ENCODE results near the gene DNLZ. TPM values are rescaled to one million over a fixed set of nuclear protein-coding genes. Genes with fewer than 3 reads are reported as not detected.

DNLZ gene
- total and polyA plus RNA-seq, 7 donors = 8.4 to 41.9 (median 19.7) TPM

DNA sequence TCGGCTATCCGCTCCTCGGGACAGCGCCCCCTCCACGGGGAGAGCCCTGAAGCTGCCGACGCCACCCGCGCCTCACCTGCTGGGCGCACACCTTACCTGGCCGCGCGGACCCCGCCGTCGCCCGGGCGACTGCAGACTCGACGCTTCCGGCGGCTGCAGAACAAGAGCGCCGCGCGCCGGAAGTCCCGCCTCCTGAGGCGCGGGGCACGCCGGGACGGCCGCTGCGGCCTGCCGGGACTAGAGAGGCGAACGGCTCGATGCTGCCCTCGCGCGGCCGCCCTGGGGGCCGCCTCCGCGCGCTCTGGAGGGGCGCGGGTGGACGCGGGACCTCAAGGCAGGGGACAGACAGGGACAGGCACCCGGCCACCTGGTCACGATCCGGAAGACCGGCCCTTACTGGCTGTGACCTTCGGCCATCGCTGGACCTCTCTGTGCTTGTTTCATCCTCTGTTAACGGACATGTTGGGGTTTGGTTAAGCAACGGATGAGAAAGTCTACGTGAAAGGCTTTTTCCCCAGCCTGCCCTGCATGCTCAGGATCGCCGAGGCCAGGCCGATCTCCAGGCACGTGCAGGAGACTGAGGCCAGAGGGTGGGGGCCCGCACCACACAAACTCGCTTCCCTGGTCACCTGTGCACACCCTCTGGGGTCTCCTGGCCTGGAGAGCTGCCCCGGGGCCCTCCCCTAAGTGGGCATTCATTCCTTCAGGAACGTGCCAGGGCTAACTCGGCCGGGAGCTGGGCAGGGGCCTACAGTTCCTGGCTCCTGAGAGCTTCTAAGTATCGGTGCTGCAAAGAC is 36.7 kb upstream of the DNLZ start, which contains the start of gene SNAPC4:
Gene SNAPC4, minus strand, starts transcription at position 133 of the 797 bp plus-strand sequence. CDS start 1,742 bp downstream, outside the sequence.
- H3K27ac ChIP-seq = peak within 1 kb of the TSS; percentile 44 to 76 (median 65)
- H3K4me1 ChIP-seq = peaks cover 0 to 29% (median 21%) of the 10 kb centered on the region in 4 donors
- peak; percentile 91 for DNase-seq
- no peaks in the 10 kb centered on the region for H3K9me3 ChIP-seq
- TF ChIP-seq POLR2AphosphoS5 (IDR thresholded peaks at IDR 0.05) = peak in 3 of 4 donors; percentile 31 to 71 (median 71)
- peak; percentile 12 to 32 for TF ChIP-seq POLR2A (IDR thresholded peaks at IDR 0.05)
- no peak for TF ChIP-seq EP300 (IDR thresholded peaks at IDR 0.05)
- TF ChIP-seq, protein P1, sequence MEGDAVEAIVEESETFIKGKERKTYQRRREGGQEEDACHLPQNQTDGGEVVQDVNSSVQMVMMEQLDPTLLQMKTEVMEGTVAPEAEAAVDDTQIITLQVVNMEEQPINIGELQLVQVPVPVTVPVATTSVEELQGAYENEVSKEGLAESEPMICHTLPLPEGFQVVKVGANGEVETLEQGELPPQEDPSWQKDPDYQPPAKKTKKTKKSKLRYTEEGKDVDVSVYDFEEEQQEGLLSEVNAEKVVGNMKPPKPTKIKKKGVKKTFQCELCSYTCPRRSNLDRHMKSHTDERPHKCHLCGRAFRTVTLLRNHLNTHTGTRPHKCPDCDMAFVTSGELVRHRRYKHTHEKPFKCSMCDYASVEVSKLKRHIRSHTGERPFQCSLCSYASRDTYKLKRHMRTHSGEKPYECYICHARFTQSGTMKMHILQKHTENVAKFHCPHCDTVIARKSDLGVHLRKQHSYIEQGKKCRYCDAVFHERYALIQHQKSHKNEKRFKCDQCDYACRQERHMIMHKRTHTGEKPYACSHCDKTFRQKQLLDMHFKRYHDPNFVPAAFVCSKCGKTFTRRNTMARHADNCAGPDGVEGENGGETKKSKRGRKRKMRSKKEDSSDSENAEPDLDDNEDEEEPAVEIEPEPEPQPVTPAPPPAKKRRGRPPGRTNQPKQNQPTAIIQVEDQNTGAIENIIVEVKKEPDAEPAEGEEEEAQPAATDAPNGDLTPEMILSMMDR (IDR thresholded peaks at IDR 0.05) = peak; percentile 49 to 95 (median 62)
- peak within 1 kb of the TSS; percentile 70 to 99 (median 94) for H3K4me3 ChIP-seq
- H3K27me3 ChIP-seq = no peaks in the 10 kb centered on the region
- H3K36me3 ChIP-seq = peaks cover 6 to 56% (median 18%) of the 10 kb centered on the region in 4 donors
- WGBS, 2 donors = 4 to 7% methylated on average over 71 of the region's 71 CpGs
- intact Hi-C loops (cut with DNase I) = loop anchor here (1.0 kb wide), 2 partner anchors 37 to 61 kb away; partner anchors contain the start of gene DNLZ

DNA sequence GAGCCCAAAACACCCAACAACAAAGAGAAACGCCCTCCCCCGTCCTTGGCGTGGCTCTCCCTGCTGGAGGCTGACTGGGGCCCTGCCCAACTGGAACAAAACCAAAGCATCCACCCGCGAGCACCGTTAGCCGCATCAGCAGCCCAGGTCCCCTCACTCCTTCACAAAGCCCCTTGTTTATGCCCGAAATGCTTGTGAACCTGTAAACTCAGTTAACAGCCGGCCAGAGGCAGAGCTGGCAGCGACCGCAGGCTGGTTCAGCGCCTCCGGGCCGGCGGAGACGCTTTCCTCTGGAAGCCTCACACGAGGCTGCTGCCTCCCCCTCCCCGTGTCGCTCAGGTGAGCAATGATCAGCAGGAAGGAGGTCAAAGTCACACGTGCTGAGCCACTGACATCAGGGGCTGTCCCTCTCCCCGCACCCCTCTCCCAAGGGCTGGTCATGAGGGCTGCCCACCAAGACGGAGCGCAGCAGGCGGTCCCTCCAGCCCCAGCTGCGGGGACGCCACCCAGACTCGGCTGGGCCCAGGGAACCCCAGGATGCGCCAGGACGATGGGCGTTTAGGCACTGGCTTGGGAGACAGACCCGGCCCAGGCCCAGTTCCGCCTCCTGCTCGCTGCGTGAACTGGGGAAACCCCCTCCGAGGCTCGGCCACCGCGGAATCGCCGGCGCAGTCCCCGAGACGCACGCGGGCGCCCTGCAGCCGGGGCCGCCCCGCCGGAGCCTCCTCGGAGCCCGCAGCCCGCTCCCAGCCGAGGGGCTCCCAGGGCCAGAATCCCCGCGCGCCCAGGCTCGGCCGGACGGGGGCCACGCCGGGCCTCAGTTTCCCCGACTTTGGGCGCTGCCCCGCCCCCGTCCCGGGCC is 35.9 kb upstream of the DNLZ start:
- intact Hi-C loops (cut with DNase I) = loop anchor here (1.0 kb wide), 2 partner anchors 36 to 60 kb away; partner anchors contain the start of gene DNLZ
- 1% methylated on average over 67 of the region's 67 CpGs for WGBS, 2 donors
- Histone ChIP-seq H3K4me3 (peak overlapping the region; percentile 70 to 99 (median 94)), H3K36me3 (peaks cover 8 to 56% (median 18%) of the 10 kb centered on the region in 4 donors), H3K4me1 (peaks cover 0 to 29% (median 21%) of the 10 kb centered on the region in 4 donors), H3K27ac (peak overlapping the region; percentile 44 to 76 (median 65)), H3K27me3 (no peaks in the 10 kb centered on the region), H3K9me3 (no peaks in the 10 kb centered on the region)
- DNase-seq = no peak
- TF ChIP-seq, protein P1 (IDR thresholded peaks at IDR 0.05) = no peak
- TF ChIP-seq EP300 (IDR thresholded peaks at IDR 0.05) (no peak), POLR2AphosphoS5 (IDR thresholded peaks at IDR 0.05) (no peak), POLR2A (IDR thresholded peaks at IDR 0.05) (no peak)

DNA sequence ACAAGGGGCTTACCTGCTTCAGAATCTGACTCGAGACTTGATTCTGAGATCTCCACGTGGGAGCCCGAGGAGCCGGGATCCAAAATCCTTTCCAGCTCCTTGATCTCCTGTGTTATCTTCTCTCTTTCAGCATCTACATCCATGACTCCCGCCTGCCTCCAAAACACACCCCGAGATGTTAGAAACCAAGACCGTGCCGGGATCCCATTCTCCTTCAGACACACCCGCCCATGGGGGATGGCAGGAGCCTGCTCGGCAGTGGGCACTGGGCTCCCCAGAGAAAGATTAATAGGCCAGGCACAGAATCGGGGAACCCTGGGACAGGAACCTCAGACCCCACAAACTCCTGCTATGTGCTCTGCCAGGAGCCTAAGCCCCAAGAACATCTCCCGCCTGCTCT is 34.7 kb upstream of the DNLZ start:
- WGBS, 2 donors = 95 to 97% methylated on average over 12 of the region's 12 CpGs

DNA sequence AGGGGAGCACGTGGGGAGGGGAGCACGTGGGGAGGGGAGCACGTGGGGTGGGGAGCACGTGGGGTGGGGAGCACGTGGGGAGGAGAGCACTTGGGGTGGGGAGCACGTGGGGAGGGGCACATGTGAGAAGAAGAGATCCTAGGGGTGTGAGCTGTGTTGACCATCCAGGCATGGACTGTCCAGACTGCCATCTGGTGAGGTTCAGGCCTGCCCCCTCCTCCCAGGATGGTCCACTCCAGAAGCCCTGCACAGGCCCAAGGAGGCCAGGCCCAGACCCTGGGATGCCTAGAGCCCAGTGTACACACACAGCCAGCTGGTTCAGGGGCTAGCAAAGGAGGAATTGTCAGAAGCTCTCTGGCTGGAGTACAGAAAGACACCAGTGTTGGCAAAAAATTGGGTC is 34.1 kb upstream of the DNLZ start:
- peaks cover 0 to 29% (median 21%) of the 10 kb centered on the region in 4 donors for H3K4me1 ChIP-seq
- TF ChIP-seq POLR2AphosphoS5 (IDR thresholded peaks at IDR 0.05) (no peak), EP300 (IDR thresholded peaks at IDR 0.05) (no peak), POLR2A (IDR thresholded peaks at IDR 0.05) (no peak)
- TF ChIP-seq, protein P1 (IDR thresholded peaks at IDR 0.05) = no peak
- intact Hi-C loops (cut with DNase I) = no loop called here
- peaks cover 19 to 63% (median 33%) of the 10 kb centered on the region in 4 donors for H3K36me3 ChIP-seq
- WGBS, 2 donors = 73 to 87% methylated on average over 6 of the region's 6 CpGs
- no peaks in the 10 kb centered on the region for H3K27me3 ChIP-seq
- H3K9me3 ChIP-seq = no peaks in the 10 kb centered on the region
- no peak for DNase-seq
- no peak overlapping the region for H3K4me3 ChIP-seq
- H3K27ac ChIP-seq = no peak overlapping the region

More for the DNA sequence above, 34.7 kb upstream of the DNLZ start:
- Histone ChIP-seq H3K4me3 (no peak overlapping the region), H3K27ac (no peak overlapping the region), H3K4me1 (peaks cover 0 to 29% (median 21%) of the 10 kb centered on the region in 4 donors), H3K27me3 (no peaks in the 10 kb centered on the region), H3K9me3 (no peaks in the 10 kb centered on the region), H3K36me3 (peaks cover 19 to 58% (median 27%) of the 10 kb centered on the region in 4 donors)
- DNase-seq = no peak
- TF ChIP-seq, protein P1 (IDR thresholded peaks at IDR 0.05) = no peak
- no peak for TF ChIP-seq POLR2AphosphoS5 (IDR thresholded peaks at IDR 0.05)
- no peak for TF ChIP-seq POLR2A (IDR thresholded peaks at IDR 0.05)
- intact Hi-C loops (cut with DNase I) = no loop called here

Measured in sigmoid colon (tissue), 7 donors.